HepG2 (cell line): ENCODE data around the gene CHCHD6. TPM values are rescaled to one million over a fixed set of nuclear protein-coding genes. Genes with fewer than 3 reads are reported as not detected.

ENCODE experiments used
- ATAC-seq: fragments of 200-7000 bp; cut with Tn5 transposase; 3 replicates; pipeline ENCODE4 v1.9.1; 2020; ENCODE audit warnings: mild to moderate bottlenecking, moderate library complexity
- BruUV-seq: library from RNA; stranded (reverse); fragments of 400-500 nt; replicated peaks from 2 replicates; lab custom pipeline; 2021; lab: Mats Ljungman, UMichigan
- CTCF ChIA-PET: fragments of 300-600 bp; formaldehyde crosslinking; extraction: SDS; loops from one replicate; lab custom pipeline; 2021; ENCODE audit warnings: low total read pairs, inconsistent platforms, low intra/inter-chr PET ratio; lab: Yijun Ruan, JAX
- POLR2A ChIA-PET: fragments of 350-600 bp; sonication (Branson Sonifier 250); formaldehyde crosslinking; loops from one replicate; lab custom pipeline; 2020; ENCODE audit warnings: antibody characterized with exemption, inconsistent platforms; lab: Yijun Ruan, JAX
- DNase-seq: peaks from one replicate; pipeline ENCODE4 v3.0.0-alpha.2; 2015; ENCODE audit warnings: low spot score
- FAIRE-seq: peaks from 3 replicates; lab custom pipeline; 2011; peaks lifted over from hg19 to GRCh38; lab: Jason Lieb, UNC
- H2AFZ ChIP-seq: one replicate; pipeline ENCODE4 v1.6.1; 2011; ENCODE audit warnings: low read length, inconsistent platforms
- H3K27ac ChIP-seq: fragments of 300-600 bp; 3 replicates; pipeline ENCODE4 v1.8.0; 2011; ENCODE audit warnings: mixed run types, mild to moderate bottlenecking, mixed read lengths, low read length, inconsistent platforms; ENCODE audit not compliant: insufficient read depth; ENCODE audit errors: extremely low read length
- H3K27me3 ChIP-seq, 2 experiments: fragments of 200-600 bp in 1 of 2; 2 replicates in 1 of 2; 3 replicates in 1 of 2; pipeline versions ENCODE4 v1.6.0 to v1.8.0; 2011; ENCODE audit warnings: low read length in 2 of 2, mild to moderate bottlenecking in 2 of 2, moderate library complexity in 2 of 2, inconsistent platforms in 1 of 2; ENCODE audit not compliant: insufficient read depth in 2 of 2, control insufficient read depth in 1 of 2
- H3K36me3 ChIP-seq, 2 experiments: fragments of 200-600 bp in 1 of 2; replicated peaks in 1 of 2; 2 replicates in 1 of 2; 3 replicates in 1 of 2; pipeline versions ENCODE4 v1.5.1 to v1.8.0; 2011; ENCODE audit warnings: low read length in 2 of 2, inconsistent platforms in 1 of 2; ENCODE audit not compliant: insufficient read depth in 2 of 2, control insufficient read depth in 1 of 2
- H3K4me1 ChIP-seq: 2 replicates; pipeline ENCODE4 v1.5.1; 2012; ENCODE audit warnings: low read length, inconsistent platforms; ENCODE audit not compliant: insufficient read depth
- H3K4me2 ChIP-seq: 2 replicates; pipeline ENCODE4 v1.6.0; 2011; ENCODE audit warnings: low read depth, low read length, inconsistent platforms
- H3K4me3 ChIP-seq, 3 experiments: fragments of 200-600 bp in 1 of 3; sonication (generic), shearing (Covaris generic) in 1 of 3; replicated peaks in 1 of 3; 2 replicates each; pipeline ENCODE4 v1.5.1; 2011 to 2016; ENCODE audit warnings: low read length in 3 of 3, inconsistent platforms in 2 of 3, low read depth in 2 of 3, mild to moderate bottlenecking in 2 of 3, control low read depth in 1 of 3, mixed read lengths in 1 of 3; ENCODE audit not compliant: insufficient read depth in 1 of 3
- H3K79me2 ChIP-seq: one replicate; pipeline ENCODE4 v1.6.1; 2011; ENCODE audit warnings: low read length, inconsistent platforms; ENCODE audit not compliant: insufficient read depth
- H3K9ac ChIP-seq: 2 replicates; pipeline ENCODE4 v1.6.0; 2011; ENCODE audit warnings: mild to moderate bottlenecking, low read depth, low read length, inconsistent platforms; ENCODE audit not compliant: insufficient read depth
- H3K9me3 ChIP-seq: 2 replicates; pipeline ENCODE4 v1.5.1; 2012; ENCODE audit warnings: mild to moderate bottlenecking, low read length
- H4K20me1 ChIP-seq: 2 replicates; pipeline ENCODE4 v1.6.0; 2011; ENCODE audit warnings: inconsistent platforms, mild to moderate bottlenecking, low read length, moderate library complexity; ENCODE audit not compliant: insufficient read depth
- ATF1 ChIP-seq: IDR thresholded peaks from 2 replicates; pipeline ENCODE4 v1.6.1; 2016; ENCODE audit warnings: mild to moderate bottlenecking, control low read depth
- BCL6 ChIP-seq: IDR thresholded peaks from 2 replicates; pipeline ENCODE4 v1.6.1; 2016; ENCODE audit warnings: missing genetic modification reagents, missing compliant biosample characterization
- CCAR2 ChIP-seq: fragments of 200-400 bp; formaldehyde crosslinking; optimal IDR thresholded peaks from 2 replicates; pipeline ENCODE3; 2018; ENCODE audit warnings: low read depth, mild to moderate bottlenecking, low read length, moderate library complexity
- HDAC2 ChIP-seq: sonication (generic); formaldehyde crosslinking; IDR thresholded peaks from 2 replicates; pipeline ENCODE4 v1.4.0; 2020; ENCODE audit warnings: missing genetic modification reagents
- KLF9 ChIP-seq: IDR thresholded peaks from 2 replicates; pipeline ENCODE4 v1.6.1; 2016; ENCODE audit warnings: low read depth
- MAFF ChIP-seq: IDR thresholded peaks from 2 replicates; pipeline ENCODE4 v1.6.1; 2011; ENCODE audit warnings: low read depth, low read length, improper control_type of control experiment
- PCBP1 ChIP-seq: fragments of 200-400 bp; formaldehyde crosslinking; IDR thresholded peaks from 2 replicates; pipeline ENCODE4 v1.6.1; 2017; ENCODE audit warnings: mild to moderate bottlenecking, low read depth, low read length, borderline replicate concordance
- SALL1 ChIP-seq: sonication (generic); formaldehyde crosslinking; IDR thresholded peaks from 2 replicates; pipeline ENCODE4 v1.8.0; 2022; ENCODE audit warnings: mild to moderate bottlenecking, missing genetic modification reagents
- ZFP41 ChIP-seq: sonication (generic); formaldehyde crosslinking; IDR thresholded peaks from 2 replicates; pipeline ENCODE4 v1.4.0; 2020; ENCODE audit warnings: mild to moderate bottlenecking, missing genetic modification reagents, borderline replicate concordance
- ZGPAT ChIP-seq: IDR thresholded peaks from 2 replicates; pipeline ENCODE4 v1.6.1; 2016; ENCODE audit warnings: mild to moderate bottlenecking
- ZNF317 ChIP-seq: sonication (generic); formaldehyde crosslinking; IDR thresholded peaks from 2 replicates; pipeline ENCODE4 v1.5.0; 2020; ENCODE audit warnings: mild to moderate bottlenecking, missing genetic modification reagents
- ZNF44 ChIP-seq: sonication (generic); formaldehyde crosslinking; IDR thresholded peaks from 2 replicates; pipeline ENCODE4 v1.5.1; 2020; ENCODE audit warnings: mild to moderate bottlenecking, missing genetic modification reagents
- ZNF770 ChIP-seq: sonication (generic); formaldehyde crosslinking; IDR thresholded peaks from 2 replicates; pipeline ENCODE4 v1.5.0; 2020; ENCODE audit warnings: mild to moderate bottlenecking, missing genetic modification reagents
- ZSCAN22 ChIP-seq: sonication (generic); formaldehyde crosslinking; IDR thresholded peaks from 2 replicates; pipeline ENCODE4 v1.4.0; 2020; ENCODE audit warnings: mild to moderate bottlenecking, missing genetic modification reagents
- WGBS: methylation state at CpG from one replicate; pipeline ENCODE4 v1.1.6; 2017; ENCODE audit warnings: low lambda C conversion rate; 5-methylcytosine and 5-hydroxymethylcytosine counted together
- in situ Hi-C: cut with HindIII; loops from 2 replicates; pipeline ENCODE4 v1.10.0; 2017; ENCODE audit warnings: low pct_unique_long_range_greater_than_20kb; ENCODE audit not compliant: extremely low pct_ligation_motif_present
- intact Hi-C: fragments of 100-400 bp; cut with micrococcal nuclease; formaldehyde crosslinking; loops from one replicate; pipeline ENCODE4 v1.10.0; 2022; ENCODE audit not compliant: unreplicated experiment
- polyA plus RNA-seq, 8 experiments: library from polyadenylated mRNA; depleted of rRNA in 3 of 8; stranded (reverse) in 7 of 8; unstranded in 1 of 8; fragments of >200 nt; fragmentation: Illumina TruSeq in 4 of 8; extraction: Trizol in 4 of 8; gene quantifications; 2 replicates each; pipeline versions ENCODE4 v1.2.1 to v1.2.3, GENCODE V29; 2011 to 2016; ENCODE audit warnings: low read depth in 4 of 8, missing spikeins in 1 of 8, mixed read lengths in 1 of 8; ENCODE audit not compliant: insufficient read depth in 1 of 8
- total RNA-seq, 5 experiments: library from RNA; depleted of rRNA; stranded (reverse); fragments of >200 nt; fragmentation: Illumina TruSeq; extraction: Trizol; gene quantifications; 2 replicates each; pipeline ENCODE4 v1.2.3, GENCODE V29; 2016; ENCODE audit warnings: low read depth in 1 of 5

The CHCHD6 gene
- total and polyA plus RNA-seq, 2 of the 13 experiments (the other 11 are each of a cell fraction or from before 2014, with no cell fraction given): 20.3 to 20.8 TPM

GRCh38 chr3:126967386-126967785 is 263.3 kb downstream of the CHCHD6 start:
- peaks cover 1 to 6% of the 10 kb centered on the region in 2 experiments; a peak in 3 of 5 replicates for H3K27me3 ChIP-seq
- no peaks in the 10 kb centered on the region for H4K20me1 ChIP-seq
- in situ Hi-C loops (no loop called here), intact Hi-C loops (no loop called here)
- TF ChIP-seq ZFP41: no peak
- no peak for TF ChIP-seq SALL1 (CRISPR knock-in tag)
- no peak for TF ChIP-seq BCL6 (CRISPR knock-in tag)
- no peak for TF ChIP-seq ZGPAT (CRISPR knock-in tag)
- no peak for TF ChIP-seq ZNF770
- no peak for TF ChIP-seq ZNF317 (CRISPR knock-in tag)
- TF ChIP-seq KLF9: no peak
- TF ChIP-seq ZSCAN22: no peak
- TF ChIP-seq PCBP1: no peak
- no peak for TF ChIP-seq ATF1 (CRISPR knock-in tag)
- TF ChIP-seq MAFF: no peak
- TF ChIP-seq HDAC2 (CRISPR knock-in tag): no peak
- TF ChIP-seq ZNF44 (CRISPR knock-in tag): no peak
- TF ChIP-seq CCAR2: no peak
- H3K4me2 ChIP-seq: no peak overlapping the region
- peaks cover 23% of the 10 kb centered on the region for H3K4me1 ChIP-seq
- no peak overlapping the region for H3K4me3 ChIP-seq
- no peak for DNase-seq
- no peaks in the 10 kb centered on the region for H3K79me2 ChIP-seq
- ChIA-PET CTCF (no interaction called here), POLR2A (no interaction called here)
- no peaks in the 10 kb centered on the region for H3K9me3 ChIP-seq
- no peak for FAIRE-seq
- no peak for ATAC-seq
- no TSS peak for BruUV-seq
- H3K27ac ChIP-seq: no peak overlapping the region
- H3K36me3 ChIP-seq: no peaks in the 10 kb centered on the region
- no peak overlapping the region for H3K9ac ChIP-seq
- 38% methylated on average over 5 of the region's 10 CpGs for WGBS
- H2AFZ ChIP-seq: no peak overlapping the region
